ENCODE data around the gene PARD3. TPM values are rescaled to one million over a fixed set of nuclear protein-coding genes. Genes with fewer than 3 reads are reported as not detected.

Gene PARD3
- total RNA-seq, 1 donor from 2014 or later = 51.2 TPM

DNA sequence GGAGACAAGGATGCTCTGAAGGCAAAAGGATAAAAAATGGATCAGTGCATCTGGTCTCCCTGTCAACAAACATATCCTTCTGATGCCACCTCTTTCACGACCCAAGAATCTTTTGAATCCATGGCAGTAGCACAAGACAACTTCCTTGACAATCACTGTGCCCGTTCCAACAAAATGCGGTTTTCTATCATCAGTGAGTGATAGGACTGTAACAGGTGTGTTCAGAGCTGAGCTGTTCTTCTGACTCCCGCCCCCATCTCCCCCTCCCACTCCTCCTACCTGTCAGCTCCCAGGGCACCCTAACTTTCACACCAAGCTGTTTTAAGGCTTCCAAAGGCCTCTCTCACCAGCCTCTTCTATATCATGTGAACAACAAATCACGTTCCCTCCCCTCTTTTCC, 74.8 kb downstream of the PARD3 start:
- no peaks in the 10 kb centered on the region for H3K27me3 Mint-ChIP-seq (ENCODE audit: low read depth)
- no peak overlapping the region for H3K4me3 Mint-ChIP-seq
- DNase-seq (ENCODE audit: low read depth, low spot score) = no peak
- H3K4me1 Mint-ChIP-seq = peaks cover 48% of the 10 kb centered on the region
- H3K27ac Mint-ChIP-seq (ENCODE audit: unreplicated experiment) = peak overlapping the region; percentile 69
- TF ChIP-seq, protein P1, sequence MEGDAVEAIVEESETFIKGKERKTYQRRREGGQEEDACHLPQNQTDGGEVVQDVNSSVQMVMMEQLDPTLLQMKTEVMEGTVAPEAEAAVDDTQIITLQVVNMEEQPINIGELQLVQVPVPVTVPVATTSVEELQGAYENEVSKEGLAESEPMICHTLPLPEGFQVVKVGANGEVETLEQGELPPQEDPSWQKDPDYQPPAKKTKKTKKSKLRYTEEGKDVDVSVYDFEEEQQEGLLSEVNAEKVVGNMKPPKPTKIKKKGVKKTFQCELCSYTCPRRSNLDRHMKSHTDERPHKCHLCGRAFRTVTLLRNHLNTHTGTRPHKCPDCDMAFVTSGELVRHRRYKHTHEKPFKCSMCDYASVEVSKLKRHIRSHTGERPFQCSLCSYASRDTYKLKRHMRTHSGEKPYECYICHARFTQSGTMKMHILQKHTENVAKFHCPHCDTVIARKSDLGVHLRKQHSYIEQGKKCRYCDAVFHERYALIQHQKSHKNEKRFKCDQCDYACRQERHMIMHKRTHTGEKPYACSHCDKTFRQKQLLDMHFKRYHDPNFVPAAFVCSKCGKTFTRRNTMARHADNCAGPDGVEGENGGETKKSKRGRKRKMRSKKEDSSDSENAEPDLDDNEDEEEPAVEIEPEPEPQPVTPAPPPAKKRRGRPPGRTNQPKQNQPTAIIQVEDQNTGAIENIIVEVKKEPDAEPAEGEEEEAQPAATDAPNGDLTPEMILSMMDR (conservative IDR thresholded peaks at IDR 0.05) = no peak
- H3K9me3 Mint-ChIP-seq = no peaks in the 10 kb centered on the region
- no peaks in the 10 kb centered on the region for H3K36me3 Mint-ChIP-seq (ENCODE audit: low read depth)

DNA sequence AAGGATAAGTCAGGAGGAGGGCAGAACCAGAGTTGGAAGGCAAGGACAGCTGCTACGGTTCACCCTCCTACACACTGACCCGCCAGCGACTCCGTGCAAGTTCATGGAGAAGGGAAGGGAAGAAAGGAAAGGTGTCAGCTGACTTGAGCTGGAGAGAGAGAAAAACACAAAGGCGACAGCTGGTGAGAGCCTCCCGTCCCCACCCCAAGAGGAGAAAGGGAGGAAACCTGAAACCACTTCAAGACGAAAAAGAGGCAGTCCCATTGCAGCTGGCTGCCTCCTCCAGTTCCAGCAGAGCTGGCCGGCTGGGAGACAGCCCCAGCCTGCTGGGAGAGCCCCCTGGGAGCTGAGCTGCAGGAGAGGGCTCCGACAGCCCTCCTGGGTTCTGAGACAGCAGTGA, 75.2 kb downstream of the PARD3 start:
- no peaks in the 10 kb centered on the region for H3K27me3 Mint-ChIP-seq (ENCODE audit: low read depth)
- H3K27ac Mint-ChIP-seq (ENCODE audit: unreplicated experiment) = peak overlapping the region; percentile 92
- H3K4me1 Mint-ChIP-seq = peaks cover 44% of the 10 kb centered on the region
- no peaks in the 10 kb centered on the region for H3K36me3 Mint-ChIP-seq (ENCODE audit: low read depth)
- TF ChIP-seq, protein P1 (conservative IDR thresholded peaks at IDR 0.05) = no peak
- no peak overlapping the region for H3K4me3 Mint-ChIP-seq
- H3K9me3 Mint-ChIP-seq = no peaks in the 10 kb centered on the region
- peak; percentile 34 for DNase-seq (ENCODE audit: low read depth, low spot score)

DNA sequence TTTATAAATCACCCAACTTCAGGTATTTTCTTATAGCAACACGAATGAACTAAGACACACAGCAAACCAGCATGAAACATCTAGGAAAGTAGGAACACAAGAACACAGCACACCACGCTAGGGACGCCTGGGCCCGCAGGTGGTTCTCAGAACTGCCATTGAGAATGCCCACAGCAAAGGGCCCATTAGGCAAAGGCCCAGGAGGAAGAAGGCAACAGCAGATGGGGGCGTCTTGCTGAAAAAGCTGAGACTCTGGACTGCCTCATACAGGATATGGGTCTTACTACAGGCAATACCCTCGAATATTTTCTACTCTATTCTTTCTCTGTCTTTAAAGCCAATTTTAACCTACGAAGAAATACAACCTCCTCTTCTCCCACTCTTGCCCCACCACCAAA, 77.3 kb downstream of the PARD3 start:
- Mint-ChIP-seq H3K4me3 (no peak overlapping the region), H3K9me3 (no peaks in the 10 kb centered on the region), H3K36me3 (ENCODE audit: low read depth) (no peaks in the 10 kb centered on the region), H3K27me3 (ENCODE audit: low read depth) (no peaks in the 10 kb centered on the region), H3K27ac (ENCODE audit: unreplicated experiment) (no peak overlapping the region), H3K4me1 (peaks cover 41% of the 10 kb centered on the region)
- TF ChIP-seq, protein P1 (conservative IDR thresholded peaks at IDR 0.05) = no peak
- DNase-seq (ENCODE audit: low read depth, low spot score) = no peak

DNA sequence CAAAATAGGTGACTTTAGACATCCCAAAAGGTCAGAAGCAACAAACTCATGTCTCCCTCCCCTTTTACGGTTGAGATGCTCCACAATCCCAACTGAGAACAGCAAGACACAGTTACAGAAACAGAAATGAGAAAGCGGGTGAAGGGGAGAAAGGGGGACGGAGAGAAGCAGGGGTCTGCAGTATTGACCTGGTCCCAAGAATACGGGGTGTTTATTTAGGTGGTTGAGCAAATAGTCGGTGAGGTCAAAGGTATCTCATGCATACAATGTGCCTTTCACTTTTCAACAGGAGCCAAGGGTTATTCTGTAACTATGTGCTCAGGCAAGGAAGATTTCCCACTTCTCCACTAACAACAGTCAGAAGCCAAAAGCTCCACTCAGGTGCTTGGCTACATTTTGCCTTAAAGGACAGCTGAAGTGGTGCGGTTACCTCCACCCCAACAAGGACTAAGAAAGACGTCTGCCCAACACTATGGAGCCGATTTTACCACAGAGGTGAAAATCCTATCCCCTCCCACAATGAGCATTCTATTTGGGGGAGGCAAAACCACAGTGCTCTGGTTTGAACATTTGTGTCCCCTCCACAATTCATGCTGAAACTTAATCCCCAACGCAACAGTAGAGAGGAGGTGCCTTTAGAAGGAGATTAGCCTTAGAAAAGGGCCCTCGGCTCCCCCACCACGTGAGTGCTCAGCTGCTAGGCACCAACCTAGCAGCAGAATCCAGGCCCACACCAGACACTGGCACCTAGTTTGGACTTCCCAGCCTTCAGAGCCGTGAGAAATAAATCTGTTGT, 77.9 kb downstream of the PARD3 start:
- H3K4me3 Mint-ChIP-seq = no peak overlapping the region
- peaks cover 40% of the 10 kb centered on the region for H3K4me1 Mint-ChIP-seq
- no peaks in the 10 kb centered on the region for H3K27me3 Mint-ChIP-seq (ENCODE audit: low read depth)
- TF ChIP-seq, protein P1 (conservative IDR thresholded peaks at IDR 0.05) = no peak
- H3K27ac Mint-ChIP-seq (ENCODE audit: unreplicated experiment) = no peak overlapping the region
- H3K9me3 Mint-ChIP-seq = no peaks in the 10 kb centered on the region
- no peaks in the 10 kb centered on the region for H3K36me3 Mint-ChIP-seq (ENCODE audit: low read depth)
- DNase-seq (ENCODE audit: low read depth, low spot score) = no peak

DNA sequence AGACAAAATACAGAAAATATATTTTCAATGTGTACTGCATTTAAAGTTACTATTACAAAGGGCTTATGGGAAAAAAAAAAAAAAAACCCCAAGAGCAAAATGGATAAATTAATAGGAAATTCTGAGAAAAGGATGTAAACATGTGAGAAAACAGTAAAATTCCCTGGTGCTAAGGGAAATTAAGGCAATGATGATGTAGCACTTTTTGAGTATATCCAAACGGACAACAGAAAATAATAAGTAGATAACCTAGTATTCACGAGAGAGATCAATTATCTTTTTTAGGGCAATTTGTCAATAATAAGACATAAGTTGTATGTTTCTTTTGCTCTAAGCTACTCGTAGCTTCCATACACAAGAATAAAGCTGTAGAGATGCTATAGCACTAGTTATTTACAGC, 80.2 kb downstream of the PARD3 start:
- H3K27me3 Mint-ChIP-seq (ENCODE audit: low read depth) = no peaks in the 10 kb centered on the region
- TF ChIP-seq, protein P1 (conservative IDR thresholded peaks at IDR 0.05) = no peak
- no peak for DNase-seq (ENCODE audit: low read depth, low spot score)
- H3K36me3 Mint-ChIP-seq (ENCODE audit: low read depth) = no peaks in the 10 kb centered on the region
- no peak overlapping the region for H3K4me3 Mint-ChIP-seq
- H3K27ac Mint-ChIP-seq (ENCODE audit: unreplicated experiment) = no peak overlapping the region
- H3K4me1 Mint-ChIP-seq = peaks cover 40% of the 10 kb centered on the region
- H3K9me3 Mint-ChIP-seq = no peaks in the 10 kb centered on the region

Measured in neural crest cell (in vitro differentiated cells).